Thyroid gland (tissue), 4 donors: ENCODE results near the gene FOXN3.

Experiments used
- POLR2A ChIP-seq, 2 donors: fragments of 450-650 bp; IDR thresholded peaks; one replicate each; pipeline ENCODE4 v1.6.1; 2017; ENCODE audit warnings: antibody characterized with exemption in 2 of 2, mild to moderate bottlenecking in 2 of 2, moderate library complexity in 1 of 2
- TF ChIP-seq, protein P1 (sequence below), 6 experiments: fragments of 200-600 bp in 3 of 6; fragments of 450-650 bp in 3 of 6; sonication (generic) in 3 of 6; IDR thresholded peaks; one replicate each; pipeline ENCODE4 v1.5.1; 2016 to 2019; ENCODE audit warnings: antibody characterized with exemption in 6 of 6, mild to moderate bottlenecking in 2 of 6, inconsistent platforms in 1 of 6, moderate library complexity in 1 of 6

DNA sequence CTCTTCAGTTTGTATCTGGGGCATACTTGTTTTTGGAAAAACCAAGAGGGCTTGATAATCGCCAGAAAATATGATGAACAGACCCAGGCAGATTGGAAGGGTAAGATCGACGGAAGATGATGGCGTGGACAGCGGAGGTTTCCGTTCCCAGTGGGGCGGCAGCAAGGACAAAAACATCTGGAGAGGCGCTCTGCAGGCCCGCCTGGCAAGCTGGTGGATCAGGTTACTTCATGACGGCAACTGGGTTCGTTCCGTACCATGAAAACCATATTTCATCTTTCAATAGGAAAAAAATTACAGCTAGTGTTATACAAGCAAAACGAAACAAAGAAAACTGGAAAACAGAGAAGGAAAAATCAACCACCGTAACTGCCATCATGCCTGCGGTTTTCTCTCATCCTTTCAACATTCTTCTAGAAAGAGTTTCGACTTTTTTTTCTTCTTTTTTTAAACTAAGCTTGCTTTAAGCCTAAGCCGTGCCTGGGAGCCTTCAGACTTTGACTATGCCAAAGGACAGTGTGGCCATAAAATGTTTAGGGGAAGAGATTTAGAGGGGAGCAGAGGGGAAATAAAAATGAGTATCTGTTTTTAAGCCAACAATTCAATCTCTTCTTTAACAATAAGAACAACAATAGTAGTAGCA, 210.5 kb downstream of the FOXN3 start:
- TF ChIP-seq, protein P1, sequence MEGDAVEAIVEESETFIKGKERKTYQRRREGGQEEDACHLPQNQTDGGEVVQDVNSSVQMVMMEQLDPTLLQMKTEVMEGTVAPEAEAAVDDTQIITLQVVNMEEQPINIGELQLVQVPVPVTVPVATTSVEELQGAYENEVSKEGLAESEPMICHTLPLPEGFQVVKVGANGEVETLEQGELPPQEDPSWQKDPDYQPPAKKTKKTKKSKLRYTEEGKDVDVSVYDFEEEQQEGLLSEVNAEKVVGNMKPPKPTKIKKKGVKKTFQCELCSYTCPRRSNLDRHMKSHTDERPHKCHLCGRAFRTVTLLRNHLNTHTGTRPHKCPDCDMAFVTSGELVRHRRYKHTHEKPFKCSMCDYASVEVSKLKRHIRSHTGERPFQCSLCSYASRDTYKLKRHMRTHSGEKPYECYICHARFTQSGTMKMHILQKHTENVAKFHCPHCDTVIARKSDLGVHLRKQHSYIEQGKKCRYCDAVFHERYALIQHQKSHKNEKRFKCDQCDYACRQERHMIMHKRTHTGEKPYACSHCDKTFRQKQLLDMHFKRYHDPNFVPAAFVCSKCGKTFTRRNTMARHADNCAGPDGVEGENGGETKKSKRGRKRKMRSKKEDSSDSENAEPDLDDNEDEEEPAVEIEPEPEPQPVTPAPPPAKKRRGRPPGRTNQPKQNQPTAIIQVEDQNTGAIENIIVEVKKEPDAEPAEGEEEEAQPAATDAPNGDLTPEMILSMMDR (IDR thresholded peaks at IDR 0.05): no peak
- no peak for TF ChIP-seq POLR2A (IDR thresholded peaks at IDR 0.05)
